Activated naive CD8-positive, alpha-beta T cell treated with anti-CD3 and anti-CD28 coated beads, Interleukin-2, amount 10 ng/mL, durations not matched to agents 7 days and 5 days (primary cell): ENCODE measurements around the gene BMP10. TPM values are rescaled to one million over a fixed set of nuclear protein-coding genes. Genes with fewer than 3 reads are reported as not detected.

ENCODE experiments used
- ATAC-seq: fragments of 150-1000 bp; cut with Tn5 transposase; one replicate; pipeline ENCODE4 v1.10.0; 2021; ENCODE audit warnings: low read depth, moderate library complexity
- POLR2A ChIA-PET: fragments of 350-600 bp; sonication (Branson Sonifier 250); formaldehyde crosslinking; loops from one replicate; lab custom pipeline; 2021; ENCODE audit warnings: antibody characterized with exemption; lab: Charles Lee
- DNase-seq: peaks from one replicate; pipeline ENCODE4 v3.0.0; 2021
- H3K27ac Mint-ChIP-seq: one replicate; pipeline ENCODE4 v1.8.0; 2022; ENCODE audit warnings: mild to moderate bottlenecking, mixed read lengths
- H3K27me3 Mint-ChIP-seq: one replicate; pipeline ENCODE4 v1.8.0; 2022; ENCODE audit warnings: mild to moderate bottlenecking, moderate library complexity, mixed read lengths
- H3K36me3 Mint-ChIP-seq: one replicate; pipeline ENCODE4 v1.8.0; 2021; ENCODE audit warnings: mild to moderate bottlenecking, mixed read lengths
- H3K4me1 Mint-ChIP-seq: one replicate; pipeline ENCODE4 v1.8.0; 2021; ENCODE audit warnings: mixed read lengths
- H3K4me3 Mint-ChIP-seq: one replicate; pipeline ENCODE4 v1.8.0; 2022; ENCODE audit warnings: mild to moderate bottlenecking, moderate library complexity, mixed read lengths
- H3K9me3 Mint-ChIP-seq: one replicate; pipeline ENCODE4 v1.8.0; 2021; ENCODE audit warnings: mixed read lengths
- total RNA-seq, 2 experiments: library from RNA; stranded (reverse); gene quantifications; one replicate each; pipeline ENCODE4 v1.2.3, GENCODE V29; 2021

Gene BMP10
- total RNA-seq, 2 experiments from 2014 or later = not detected

GRCh38 chr2:68857202-68857845, 13.9 kb downstream of the BMP10 start:
- no peak for ATAC-seq
- POLR2A ChIA-PET = no interaction called here

GRCh38 chr2:68855550-68855949, 15.6 kb downstream of the BMP10 start:
- Mint-ChIP-seq H3K36me3 (no peaks in the 10 kb centered on the region), H3K9me3 (no peaks in the 10 kb centered on the region), H3K4me3 (no peak overlapping the region), H3K4me1 (peaks cover 2% of the 10 kb centered on the region), H3K27ac (no peak overlapping the region), H3K27me3 (peaks cover 11% of the 10 kb centered on the region)
- ATAC-seq (no peak), DNase-seq (no peak)
- POLR2A ChIA-PET = no interaction called here

More at GRCh38 chr2:68857202-68857845, 13.9 kb downstream of the BMP10 start:
- Mint-ChIP-seq H3K9me3 (no peaks in the 10 kb centered on the region), H3K4me1 (peaks cover 2% of the 10 kb centered on the region), H3K36me3 (no peaks in the 10 kb centered on the region), H3K27ac (no peak overlapping the region), H3K4me3 (no peak overlapping the region), H3K27me3 (peaks cover 6% of the 10 kb centered on the region)
- no peak for DNase-seq

GRCh38 chr2:68854476-68854875, 16.7 kb downstream of the BMP10 start:
- H3K4me1 Mint-ChIP-seq = peaks cover 2% of the 10 kb centered on the region
- peaks cover 15% of the 10 kb centered on the region for H3K27me3 Mint-ChIP-seq
- no peaks in the 10 kb centered on the region for H3K36me3 Mint-ChIP-seq
- DNase-seq (no peak), ATAC-seq (no peak)
- no peaks in the 10 kb centered on the region for H3K9me3 Mint-ChIP-seq
- H3K4me3 Mint-ChIP-seq = no peak overlapping the region
- H3K27ac Mint-ChIP-seq = no peak overlapping the region
- POLR2A ChIA-PET = no interaction called here

- H3K4me1 Mint-ChIP-seq = peaks cover 2% of the 10 kb centered on the region
- H3K36me3 Mint-ChIP-seq = no peaks in the 10 kb centered on the region
- H3K9me3 Mint-ChIP-seq = no peaks in the 10 kb centered on the region
- H3K4me3 Mint-ChIP-seq = no peak overlapping the region
- POLR2A ChIA-PET = no interaction called here
- DNase-seq (no peak), ATAC-seq (no peak)
- H3K27ac Mint-ChIP-seq = no peak overlapping the region
- H3K27me3 Mint-ChIP-seq = peaks cover 16% of the 10 kb centered on the region
Observed at GRCh38 chr2:68853915-68854314, 17.3 kb downstream of the BMP10 start.

GRCh38 chr2:68853035-68853434, 18.2 kb downstream of the BMP10 start:
- Mint-ChIP-seq H3K4me1 (peaks cover 2% of the 10 kb centered on the region), H3K27me3 (peaks cover 16% of the 10 kb centered on the region), H3K9me3 (no peaks in the 10 kb centered on the region), H3K27ac (no peak overlapping the region), H3K36me3 (no peaks in the 10 kb centered on the region), H3K4me3 (no peak overlapping the region)
- no peak for ATAC-seq
- DNase-seq = no peak
- POLR2A ChIA-PET = no interaction called here

GRCh38 chr2:68850524-68850923, 20.7 kb downstream of the BMP10 start:
- H3K27me3 Mint-ChIP-seq = peaks cover 25% of the 10 kb centered on the region
- H3K4me3 Mint-ChIP-seq = no peak overlapping the region
- H3K36me3 Mint-ChIP-seq = no peaks in the 10 kb centered on the region
- no peaks in the 10 kb centered on the region for H3K4me1 Mint-ChIP-seq
- no peak for ATAC-seq
- no peak overlapping the region for H3K27ac Mint-ChIP-seq
- POLR2A ChIA-PET = no interaction called here
- no peak for DNase-seq
- no peaks in the 10 kb centered on the region for H3K9me3 Mint-ChIP-seq

- no peak for ATAC-seq
- DNase-seq = no peak
- H3K9me3 Mint-ChIP-seq = no peaks in the 10 kb centered on the region
- H3K4me3 Mint-ChIP-seq = no peak overlapping the region
- H3K36me3 Mint-ChIP-seq = no peaks in the 10 kb centered on the region
- peaks cover 25% of the 10 kb centered on the region for H3K27me3 Mint-ChIP-seq
- POLR2A ChIA-PET = no interaction called here
- no peak overlapping the region for H3K27ac Mint-ChIP-seq
- H3K4me1 Mint-ChIP-seq = no peaks in the 10 kb centered on the region
Observed at GRCh38 chr2:68849579-68850030, 21.6 kb downstream of the BMP10 start.

- ATAC-seq (no peak), DNase-seq (no peak)
- no peaks in the 10 kb centered on the region for H3K4me1 Mint-ChIP-seq
- H3K27me3 Mint-ChIP-seq = peaks cover 35% of the 10 kb centered on the region
- no peak overlapping the region for H3K4me3 Mint-ChIP-seq
- POLR2A ChIA-PET = no interaction called here
- no peaks in the 10 kb centered on the region for H3K9me3 Mint-ChIP-seq
- no peak overlapping the region for H3K27ac Mint-ChIP-seq
- H3K36me3 Mint-ChIP-seq = no peaks in the 10 kb centered on the region
Observed at GRCh38 chr2:68847751-68848150, 23.4 kb downstream of the BMP10 start.

- POLR2A ChIA-PET = no interaction called here
- Mint-ChIP-seq H3K4me1 (no peaks in the 10 kb centered on the region), H3K9me3 (no peaks in the 10 kb centered on the region), H3K27me3 (peaks cover 33% of the 10 kb centered on the region), H3K27ac (no peak overlapping the region), H3K4me3 (no peak overlapping the region), H3K36me3 (no peaks in the 10 kb centered on the region)
- DNase-seq = no peak
- ATAC-seq = no peak
Observed at GRCh38 chr2:68846091-68846490, 25.1 kb downstream of the BMP10 start.

GRCh38 chr2:68845043-68845442, 26.2 kb downstream of the BMP10 start:
- no peak overlapping the region for H3K27ac Mint-ChIP-seq
- H3K9me3 Mint-ChIP-seq = peaks cover 4% of the 10 kb centered on the region
- peaks cover 25% of the 10 kb centered on the region for H3K27me3 Mint-ChIP-seq
- H3K36me3 Mint-ChIP-seq = no peaks in the 10 kb centered on the region
- no peak overlapping the region for H3K4me3 Mint-ChIP-seq
- POLR2A ChIA-PET = no interaction called here
- no peaks in the 10 kb centered on the region for H3K4me1 Mint-ChIP-seq
- ATAC-seq (no peak), DNase-seq (no peak)

- Mint-ChIP-seq H3K4me3 (no peak overlapping the region), H3K9me3 (peaks cover 4% of the 10 kb centered on the region), H3K27me3 (peaks cover 8% of the 10 kb centered on the region), H3K27ac (no peak overlapping the region), H3K4me1 (peaks cover 6% of the 10 kb centered on the region), H3K36me3 (no peaks in the 10 kb centered on the region)
- POLR2A ChIA-PET = interaction anchor here (0.8 to 1.5 kb wide), 2 partner anchors 69 to 86 kb away, joined by 4 read pairs; no protein-coding TSS in a partner anchor
- no peak for DNase-seq
- ATAC-seq = no peak
Observed at GRCh38 chr2:68839260-68839833, 31.9 kb downstream of the BMP10 start.

- no peak for DNase-seq
- no peak for ATAC-seq
- Mint-ChIP-seq H3K9me3 (peaks cover 4% of the 10 kb centered on the region), H3K27ac (no peak overlapping the region), H3K4me1 (peaks cover 6% of the 10 kb centered on the region), H3K36me3 (no peaks in the 10 kb centered on the region), H3K4me3 (no peak overlapping the region), H3K27me3 (peaks cover 1% of the 10 kb centered on the region)
- POLR2A ChIA-PET = interaction anchor here (0.6 to 1.5 kb wide), 4 partner anchors 70 to 372 kb away, joined by 3 to 4 read pairs (median 4); partner anchors contain the start of genes APLF and FBXO48
Observed at GRCh38 chr2:68838641-68839040, 32.6 kb downstream of the BMP10 start.

GRCh38 chr2:68837861-68838341, 33.3 kb downstream of the BMP10 start:
- POLR2A ChIA-PET = interaction anchor here (0.6 kb wide), 1 partner anchor 236 kb away, joined by 3 read pairs; no protein-coding TSS in a partner anchor
- Mint-ChIP-seq H3K4me3 (no peak overlapping the region), H3K27me3 (no peaks in the 10 kb centered on the region), H3K36me3 (no peaks in the 10 kb centered on the region), H3K9me3 (peaks cover 4% of the 10 kb centered on the region), H3K4me1 (peaks cover 6% of the 10 kb centered on the region), H3K27ac (no peak overlapping the region)
- ATAC-seq = no peak
- no peak for DNase-seq
